Neuronal stem cell (in vitro differentiated cells): ENCODE results near the gene GRK6.
A peak's percentile ranks its signal among the peaks of the same experiment; 100 is the strongest.
"Not testable (repeated sequence)": the region's sequence is repeated elsewhere in the genome, so short reads cannot be mapped to it uniquely, and the experiment has no call there.

Experiments used
- DNase-seq: peaks from one replicate; pipeline ENCODE4 v3.0.0-alpha.2; 2013; ENCODE audit warnings: low spot score
- H2AFZ ChIP-seq: one replicate; pipeline ENCODE4 v1.6.1; 2013; ENCODE audit warnings: mild to moderate bottlenecking, low read length, inconsistent platforms
- H2AK5ac ChIP-seq: 2 replicates; pipeline ENCODE4 v1.6.1; 2013; ENCODE audit warnings: low read depth, mild to moderate bottlenecking, inconsistent platforms, low read length, moderate library complexity, mixed read lengths
- H2BK120ac ChIP-seq: 2 replicates; pipeline ENCODE4 v1.6.1; 2013; ENCODE audit warnings: low read depth, mild to moderate bottlenecking, inconsistent platforms, low read length, moderate library complexity, mixed read lengths
- H2BK12ac ChIP-seq: one replicate; pipeline ENCODE4 v1.6.1; 2013; ENCODE audit warnings: low read length, inconsistent platforms
- H2BK15ac ChIP-seq: 2 replicates; pipeline ENCODE4 v1.6.1; 2013; ENCODE audit warnings: mild to moderate bottlenecking, low read length, inconsistent platforms, mixed read lengths
- H2BK5ac ChIP-seq: one replicate; pipeline ENCODE4 v1.6.1; 2013; ENCODE audit warnings: inconsistent platforms, mild to moderate bottlenecking, low read length, moderate library complexity
- H3K14ac ChIP-seq: one replicate; pipeline ENCODE4 v1.6.1; 2013; ENCODE audit warnings: low read length, inconsistent platforms
- H3K18ac ChIP-seq: 2 replicates; pipeline ENCODE4 v1.6.1; 2013; ENCODE audit warnings: low read length, inconsistent platforms
- H3K23ac ChIP-seq: 2 replicates; pipeline ENCODE4 v1.6.1; 2013; ENCODE audit warnings: low read depth, mild to moderate bottlenecking, mixed read lengths, low read length, inconsistent platforms; ENCODE audit not compliant: poor library complexity
- H3K27ac ChIP-seq: replicated peaks from 3 replicates; pipeline ENCODE4 v1.5.1; 2013; ENCODE audit warnings: low read length, inconsistent platforms
- H3K27me3 ChIP-seq, 3 experiments: 2 replicates each; pipeline ENCODE4 v1.6.1; 2013; ENCODE audit warnings: low read length in 3 of 3, mild to moderate bottlenecking in 2 of 3, inconsistent platforms in 1 of 3, low read depth in 1 of 3, mixed read lengths in 1 of 3, moderate library complexity in 1 of 3; ENCODE audit not compliant: control insufficient read depth in 3 of 3, insufficient read depth in 3 of 3
- H3K36me3 ChIP-seq, 2 donors: replicated peaks in 1 of 2; 2 replicates each; pipeline ENCODE4 v1.6.1; 2013; ENCODE audit warnings: low read length in 2 of 2; ENCODE audit not compliant: control insufficient read depth in 2 of 2, insufficient read depth in 2 of 2
- H3K4ac ChIP-seq: 2 replicates; pipeline ENCODE4 v1.6.1; 2013; ENCODE audit warnings: inconsistent platforms, mild to moderate bottlenecking, low read length, moderate library complexity
- H3K4me1 ChIP-seq, 2 donors: 1 replicate in 1 of 2; 2 replicates in 1 of 2; pipeline ENCODE4 v1.6.1; 2013; ENCODE audit warnings: low read length in 2 of 2, low read depth in 1 of 2; ENCODE audit not compliant: control insufficient read depth in 2 of 2, insufficient read depth in 1 of 2
- H3K4me2 ChIP-seq: one replicate; pipeline ENCODE4 v1.6.1; 2013; ENCODE audit warnings: mild to moderate bottlenecking, low read length, inconsistent platforms; ENCODE audit not compliant: insufficient read depth, poor library complexity, severe bottlenecking
- H3K4me3 ChIP-seq, 2 donors: 2 replicates each; pipeline ENCODE4 v1.5.1; 2013; ENCODE audit warnings: low read length in 2 of 2, mild to moderate bottlenecking in 2 of 2, inconsistent platforms in 1 of 2, moderate library complexity in 1 of 2
- H3K79me1 ChIP-seq: one replicate; pipeline ENCODE4 v1.6.1; 2013; ENCODE audit warnings: low read depth, mild to moderate bottlenecking, inconsistent platforms, low read length, moderate library complexity
- H3K9ac ChIP-seq: one replicate; pipeline ENCODE4 v1.6.1; 2013; ENCODE audit warnings: mild to moderate bottlenecking, low read depth, low read length, inconsistent platforms; ENCODE audit not compliant: poor library complexity
- H3K9me3 ChIP-seq, 2 donors: replicated peaks in 1 of 2; 2 replicates each; pipeline versions ENCODE3 to v1.6.1; 2013; ENCODE audit warnings: low read length in 2 of 2, mild to moderate bottlenecking in 2 of 2, inconsistent platforms in 1 of 2, low read depth in 1 of 2, mixed read lengths in 1 of 2, moderate library complexity in 1 of 2; ENCODE audit not compliant: control insufficient read depth in 2 of 2, insufficient read depth in 1 of 2
- H4K8ac ChIP-seq: one replicate; pipeline ENCODE4 v1.6.1; 2013; ENCODE audit warnings: low read depth, mild to moderate bottlenecking, inconsistent platforms, low read length, moderate library complexity
- H4K91ac ChIP-seq: one replicate; pipeline ENCODE4 v1.6.1; 2013; ENCODE audit warnings: low read length, low read depth, mild to moderate bottlenecking, inconsistent platforms; ENCODE audit not compliant: poor library complexity
- whole genome bisulfite sequencing, 2 donors: extraction: QIAGEN DNeasy Blood & Tissue Kit; methylation state at CpG; one replicate each; pipeline ENCODE4 v1.1.7; 2013; ENCODE audit warnings: missing lambda C conversion rate in 2 of 2, mixed read lengths in 1 of 2; ENCODE audit not compliant: insufficient read length in 2 of 2, insufficient replicate concordance in 1 of 2; ENCODE audit errors: extremely low coverage in 2 of 2; 5-methylcytosine and 5-hydroxymethylcytosine counted together

GRK6 gene

DNA sequence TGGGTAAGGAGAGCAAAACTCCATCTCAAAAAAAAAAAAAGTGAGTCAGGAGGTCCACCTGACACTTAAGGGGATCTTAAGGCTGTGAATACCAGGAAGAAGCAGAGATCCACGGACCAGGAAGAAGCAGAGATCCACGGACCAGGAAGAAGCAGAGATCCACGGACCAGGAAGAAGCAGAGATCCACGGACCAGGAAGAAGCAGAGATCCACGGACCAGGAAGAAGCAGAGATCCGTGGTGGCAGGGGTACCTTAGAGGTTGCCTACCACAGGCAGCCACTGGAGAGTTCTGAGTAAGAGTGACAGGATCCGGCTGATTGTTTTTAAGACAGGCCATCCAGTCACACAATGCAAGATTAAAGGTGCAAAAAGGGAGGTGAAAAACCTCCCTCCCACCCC is 6.0 kb upstream of the GRK6 start:
- H3K27me3 ChIP-seq, H3K4ac ChIP-seq, H3K4me2 ChIP-seq, H3K36me3 ChIP-seq, H3K18ac ChIP-seq, H2BK12ac ChIP-seq, H3K23ac ChIP-seq, H2BK5ac ChIP-seq, H4K8ac ChIP-seq, H3K9ac ChIP-seq, H2AFZ ChIP-seq, H2AK5ac ChIP-seq, DNase-seq, H3K14ac ChIP-seq, H3K9me3 ChIP-seq, H3K79me1 ChIP-seq, H3K27ac ChIP-seq, H3K4me1 ChIP-seq, H3K4me3 ChIP-seq, H2BK15ac ChIP-seq, H2BK120ac ChIP-seq, H4K91ac ChIP-seq: not testable (repeated sequence)
- no CpG with 5 or more reads among the region's 7 CpGs for WGBS, 2 donors

DNA sequence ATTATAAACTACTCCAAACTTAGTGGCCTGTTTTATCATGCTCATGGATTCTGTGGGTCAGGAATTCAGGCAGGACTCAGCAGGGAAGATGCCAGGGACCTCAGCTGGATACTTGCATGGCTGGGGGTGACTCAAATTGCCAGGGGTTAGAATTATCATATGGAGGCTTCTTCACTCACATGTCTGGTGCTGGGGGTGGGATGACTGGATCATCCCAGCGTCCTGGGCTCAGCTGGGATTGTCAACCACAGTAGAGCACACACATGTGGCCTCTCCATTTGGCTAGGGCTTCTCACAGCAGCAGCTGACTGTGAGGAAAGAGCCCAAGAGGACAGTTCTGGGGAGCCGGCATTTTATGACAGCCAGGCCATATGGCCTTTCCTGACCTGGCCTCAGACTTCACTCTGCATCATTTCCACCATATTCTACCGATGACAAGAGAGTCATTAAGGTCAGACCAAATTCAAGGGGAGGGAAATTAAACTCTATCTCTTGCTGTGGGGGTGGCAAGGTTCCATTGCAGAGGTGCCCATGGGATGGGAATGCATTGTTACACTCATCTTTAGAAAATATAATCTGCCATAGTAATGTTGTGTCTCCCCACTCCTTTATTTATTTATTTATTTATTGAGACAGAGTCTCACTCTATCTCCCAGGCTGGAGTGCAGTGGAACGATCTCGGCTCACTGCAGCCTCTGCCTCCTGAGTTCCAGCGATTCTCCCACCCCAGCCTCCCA is 5.2 kb upstream of the GRK6 start:
- no peaks in the 10 kb centered on the region for H3K36me3 ChIP-seq
- H3K14ac ChIP-seq: no peak overlapping the region
- no peak overlapping the region for H2BK12ac ChIP-seq
- no peak overlapping the region for H3K23ac ChIP-seq
- no peak overlapping the region for H3K4me3 ChIP-seq
- no peak overlapping the region for H3K4me2 ChIP-seq
- H2BK5ac ChIP-seq: no peak overlapping the region
- no peak overlapping the region for H3K4ac ChIP-seq
- H4K8ac ChIP-seq: no peak overlapping the region
- no peaks in the 10 kb centered on the region for H3K79me1 ChIP-seq
- H3K27me3 ChIP-seq: peaks cover 0 to 5% (median 0%) of the 10 kb centered on the region in 3 experiments
- H3K9me3 ChIP-seq: no peaks in the 10 kb centered on the region
- no CpG with 5 or more reads among the region's 6 CpGs for WGBS, 2 donors
- no peak overlapping the region for H3K9ac ChIP-seq
- H3K27ac ChIP-seq: no peak overlapping the region
- no peak overlapping the region for H2BK120ac ChIP-seq
- H3K4me1 ChIP-seq: peaks cover 4% of the 10 kb centered on the region in 2 donors
- no peak overlapping the region for H4K91ac ChIP-seq
- DNase-seq: no peak
- no peak overlapping the region for H3K18ac ChIP-seq
- no peak overlapping the region for H2AFZ ChIP-seq
- H2AK5ac ChIP-seq: no peak overlapping the region
- H2BK15ac ChIP-seq: no peak overlapping the region

- H4K8ac ChIP-seq: no peak overlapping the region
- no peak overlapping the region for H3K18ac ChIP-seq
- H3K27ac ChIP-seq: no peak overlapping the region
- H3K9ac ChIP-seq: no peak overlapping the region
- no peaks in the 10 kb centered on the region for H3K9me3 ChIP-seq
- H3K4ac ChIP-seq: no peak overlapping the region
- H3K4me2 ChIP-seq: no peak overlapping the region
- no peak overlapping the region for H2BK120ac ChIP-seq
- peaks cover 0 to 5% (median 0%) of the 10 kb centered on the region in 3 experiments for H3K27me3 ChIP-seq
- H2AK5ac ChIP-seq: no peak overlapping the region
- no peak overlapping the region for H3K23ac ChIP-seq
- no peaks in the 10 kb centered on the region for H3K36me3 ChIP-seq
- H3K4me1 ChIP-seq: peaks cover 15% of the 10 kb centered on the region in 2 donors
- H2BK15ac ChIP-seq: no peak overlapping the region
- no peak overlapping the region for H2BK5ac ChIP-seq
- DNase-seq: no peak
- WGBS, 2 donors: no CpG with 5 or more reads among the region's 2 CpGs
- H3K79me1 ChIP-seq: peaks cover 2% of the 10 kb centered on the region
- H2BK12ac ChIP-seq: no peak overlapping the region
- H3K4me3 ChIP-seq: no peak overlapping the region
- no peak overlapping the region for H3K14ac ChIP-seq
- H2AFZ ChIP-seq: no peak overlapping the region
- no peak overlapping the region for H4K91ac ChIP-seq
Measured at GRCh38 chr5:177423671-177424070, 2.8 kb upstream of the GRK6 start.

- no CpG with 5 or more reads among the region's 13 CpGs for WGBS, 2 donors
Measured at GRCh38 chr5:177425196-177425800, 1.2 kb upstream of the GRK6 start.

More at GRCh38 chr5:177425196-177425800, 1.2 kb upstream of the GRK6 start:
- Histone ChIP-seq H3K9ac (no peak overlapping the region), H3K9me3 (no peaks in the 10 kb centered on the region), H2BK12ac (peak overlapping the region; percentile 16), H3K4me1 (peaks cover 15 to 16% of the 10 kb centered on the region in 2 donors), H3K79me1 (peaks cover 4% of the 10 kb centered on the region), H2BK15ac (no peak overlapping the region), H2BK5ac (peak overlapping the region; percentile 79), H3K36me3 (peaks cover 0 to 7% of the 10 kb centered on the region in 2 donors), H3K4ac (no peak overlapping the region), H2BK120ac (no peak overlapping the region), H3K18ac (peak overlapping the region; percentile 92), H4K91ac (peak overlapping the region; percentile 12), H4K8ac (no peak overlapping the region), H3K4me2 (peak overlapping the region; percentile 73), H3K14ac (no peak overlapping the region), H3K4me3 (peak overlapping the region; percentile 59 to 83), H3K27me3 (peaks cover 0 to 5% (median 0%) of the 10 kb centered on the region in 3 experiments), H3K23ac (peak overlapping the region; percentile 95), H2AK5ac (peak overlapping the region; percentile 80), H2AFZ (peak overlapping the region; percentile 95), H3K27ac (peak overlapping the region; percentile 98)
- no peak for DNase-seq
